Stimulated activated CD4-positive, alpha-beta T cell treated with anti-CD3 and anti-CD28 coated beads, TNF-alpha, amount 100 ng/mL, for 48 hours (primary cell): ENCODE data around the gene LEO1.
"Not testable (repeated sequence)": the region's sequence is repeated elsewhere in the genome, so short reads cannot be mapped to it uniquely, and the experiment has no call there.

Experiments
- DNase-seq, 3 donors: peaks; one replicate each; pipeline ENCODE4 v3.0.0-alpha.2; 2020; ENCODE audit warnings: low read depth in 3 of 3

The LEO1 gene

GRCh38 chr15:52003710-52004109, 32.1 kb upstream of the LEO1 start:
- no peak for DNase-seq

- not testable (repeated sequence) for DNase-seq
Measured at GRCh38 chr15:52003089-52003488, 31.5 kb upstream of the LEO1 start.

- DNase-seq = no peak
Measured at GRCh38 chr15:52002351-52002750, 30.8 kb upstream of the LEO1 start.

GRCh38 chr15:51992953-51993352, 21.4 kb upstream of the LEO1 start:
- no peak for DNase-seq

- no peak for DNase-seq
Measured at GRCh38 chr15:51991141-51991540, 19.6 kb upstream of the LEO1 start.

GRCh38 chr15:51982770-51983103, 11.2 kb upstream of the LEO1 start:
- DNase-seq = no peak

GRCh38 chr15:51982013-51982769, 10.6 kb upstream of the LEO1 start:
- DNase-seq = peak; percentile 17 to 61 (median 27)

- no peak for DNase-seq
Measured at GRCh38 chr15:51973775-51974174, 2.2 kb upstream of the LEO1 start.

GRCh38 chr15:51973220-51973619, 1.6 kb upstream of the LEO1 start:
- DNase-seq = no peak

GRCh38 chr15:51971032-51971374, 575 bp downstream of the LEO1 start:
- no peak for DNase-seq

GRCh38 chr15:51970132-51970817, 1.3 kb downstream of the LEO1 start:
- no peak for DNase-seq

GRCh38 chr15:51969728-51970127, 1.9 kb downstream of the LEO1 start:
- DNase-seq = no peak

- no peak for DNase-seq
Measured at GRCh38 chr15:51967583-51967982, 4.0 kb downstream of the LEO1 start.

- DNase-seq = no peak
Measured at GRCh38 chr15:51966192-51966591, 5.4 kb downstream of the LEO1 start.

GRCh38 chr15:51965691-51966090, 5.9 kb downstream of the LEO1 start:
- no peak for DNase-seq

GRCh38 chr15:51955504-51955903, 16.1 kb downstream of the LEO1 start:
- no peak for DNase-seq

GRCh38 chr15:51952805-51953204, 18.8 kb downstream of the LEO1 start:
- no peak for DNase-seq

- no peak for DNase-seq
Measured at GRCh38 chr15:51947124-51947523, 24.5 kb downstream of the LEO1 start.

GRCh38 chr15:51939216-51939615, 32.4 kb downstream of the LEO1 start:
- no peak for DNase-seq

- DNase-seq = no peak
Measured at GRCh38 chr15:51938286-51938685, 33.3 kb downstream of the LEO1 start.

GRCh38 chr15:51936105-51936478, 35.5 kb downstream of the LEO1 start:
- DNase-seq = no peak

- DNase-seq = no peak
Measured at GRCh38 chr15:51935466-51936104, 36.0 kb downstream of the LEO1 start.

- no peak for DNase-seq
Measured at GRCh38 chr15:51932161-51932560, 39.4 kb downstream of the LEO1 start.
